NCI-H524 (cell line): Measurements from ENCODE around the gene PROS1.

ENCODE experiments used
- DNase-seq, 2 experiments: peaks; one replicate each; lab custom pipeline; 2025; lab: John Stamatoyannopoulos, UW

Gene PROS1

DNA sequence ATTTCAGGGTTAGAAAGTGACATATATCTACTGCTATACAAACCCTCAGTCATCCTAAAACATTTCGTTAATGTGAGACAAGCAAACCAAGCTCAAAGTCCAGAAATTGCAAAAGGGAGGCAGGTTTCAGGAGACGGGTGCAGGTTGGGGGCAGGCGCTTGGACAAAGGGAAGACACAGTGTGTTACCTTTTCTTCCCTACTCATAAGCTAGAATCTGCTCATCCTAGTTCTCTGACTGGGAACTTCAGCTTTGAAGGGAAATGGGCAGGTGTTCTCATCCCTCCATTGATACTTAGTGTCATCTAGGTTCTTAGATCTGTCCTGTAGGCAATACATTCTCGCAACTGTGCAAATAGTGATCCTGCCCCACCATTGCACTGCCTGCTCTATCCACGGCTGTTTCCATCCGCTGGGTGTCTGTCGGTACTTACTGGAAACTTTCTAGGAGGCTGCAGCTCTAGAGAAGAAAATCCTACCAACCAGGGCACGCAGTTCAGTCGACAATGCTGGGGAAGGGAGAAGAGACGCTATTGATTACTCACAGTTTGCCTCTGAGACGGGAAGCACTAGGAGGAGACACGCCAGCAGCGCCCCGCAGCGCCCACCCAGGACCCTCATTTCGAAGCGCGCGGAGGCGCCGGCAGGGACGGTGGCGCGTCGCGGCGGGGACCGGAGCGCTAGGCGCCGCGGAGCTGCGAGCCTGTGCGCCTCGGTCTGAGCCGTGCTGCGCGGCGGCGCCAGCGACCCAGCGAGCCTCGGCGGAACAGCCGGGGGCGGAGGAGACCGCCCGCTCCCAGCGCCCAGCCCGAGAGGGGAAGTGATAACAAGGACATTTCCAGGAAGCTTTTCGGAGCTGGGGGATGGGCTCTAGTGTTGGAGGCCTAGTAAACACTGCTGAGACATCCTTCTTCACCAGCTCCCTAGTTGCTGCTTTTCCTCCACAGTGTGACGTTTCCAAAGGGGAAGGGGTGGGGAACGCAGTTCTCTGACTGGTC, at the start of gene PROS1:
TSS of gene PROS1 (minus strand) at position 766 of the 996 bp plus-strand sequence. CDS start at position 619, 147 bp downstream.
- peak; percentile 76 to 86 for DNase-seq

DNA sequence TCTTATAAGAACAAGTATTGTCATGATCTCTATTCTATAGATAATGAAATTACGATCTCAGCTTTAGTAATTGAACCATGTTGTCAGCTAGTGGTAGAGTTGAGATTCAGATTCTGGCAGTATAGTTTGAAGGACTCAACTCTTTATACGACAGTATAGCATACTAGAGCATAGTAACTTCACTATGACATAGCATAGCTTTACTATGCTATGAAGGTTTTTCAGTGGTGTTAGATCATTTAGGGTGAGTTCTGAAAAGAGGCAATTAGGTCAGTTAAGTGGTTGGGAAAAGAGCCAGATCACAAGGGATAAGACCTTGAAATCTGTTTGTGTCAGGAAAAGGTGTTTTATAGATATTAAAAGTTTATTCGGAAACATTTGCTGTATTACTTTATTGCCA, 46.6 kb upstream of the PROS1 start:
- no peak for DNase-seq

GRCh38 chr3:94019659-94020058, 46.0 kb upstream of the PROS1 start:
- peak in 1 of 2 experiments; percentile 5 for DNase-seq

DNA sequence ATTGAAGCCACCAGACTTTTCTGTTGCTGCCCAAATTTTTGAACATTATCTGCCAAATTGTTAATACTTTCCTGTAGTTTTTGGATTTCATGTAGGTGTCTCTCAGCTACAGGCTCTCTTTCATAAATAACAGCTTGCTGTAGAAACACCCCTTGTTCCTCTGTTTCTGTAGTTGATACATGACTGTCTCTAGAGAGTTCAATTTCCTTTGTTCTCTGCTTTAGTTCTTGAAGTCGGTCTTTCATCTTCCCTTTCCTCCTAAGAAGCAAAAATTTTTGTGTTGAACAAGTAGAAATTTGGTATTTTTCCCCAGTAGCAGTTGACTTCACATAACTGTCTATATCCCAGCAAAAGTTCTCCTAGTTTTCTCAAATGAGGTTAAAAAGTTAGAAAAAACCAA, 41.3 kb upstream of the PROS1 start:
- DNase-seq, result no peak

GRCh38 chr3:94012185-94012584, 38.5 kb upstream of the PROS1 start:
- DNase-seq, result no peak

GRCh38 chr3:94011233-94011711, 37.6 kb upstream of the PROS1 start:
- no peak for DNase-seq

- no peak for DNase-seq
Measured at GRCh38 chr3:94009608-94010007, 35.9 kb upstream of the PROS1 start.

GRCh38 chr3:94008253-94008652, 34.6 kb upstream of the PROS1 start:
- no peak for DNase-seq

DNA sequence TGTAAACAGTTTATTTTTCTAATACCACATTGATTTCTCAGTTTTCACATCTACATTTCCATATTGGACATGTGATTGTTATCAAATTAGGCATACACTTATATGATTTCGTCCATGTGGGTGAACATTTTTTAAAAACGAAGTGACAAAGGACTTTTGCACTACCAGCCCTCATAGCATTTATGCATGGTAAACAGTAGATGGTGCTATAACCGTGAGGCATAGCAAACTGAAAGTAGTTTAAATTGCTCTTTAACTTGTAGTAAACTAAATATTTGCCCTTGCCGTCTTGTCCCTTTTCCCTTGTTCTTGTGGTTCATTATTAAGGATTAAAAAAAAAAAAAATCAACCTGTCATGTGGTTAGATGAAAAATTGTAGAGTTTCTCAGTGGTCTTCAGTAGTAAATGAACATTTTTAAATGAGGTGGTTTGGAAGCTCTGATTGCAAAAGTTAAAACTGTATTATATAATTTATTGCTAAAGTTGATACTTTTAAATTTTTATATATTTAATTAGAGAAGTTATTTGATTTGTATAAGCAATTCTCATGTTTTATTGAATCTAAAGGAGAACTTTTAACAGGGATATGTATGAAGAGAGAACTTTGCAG, 30.7 kb upstream of the PROS1 start:
- peak in 1 of 2 experiments; percentile 57 for DNase-seq

DNA sequence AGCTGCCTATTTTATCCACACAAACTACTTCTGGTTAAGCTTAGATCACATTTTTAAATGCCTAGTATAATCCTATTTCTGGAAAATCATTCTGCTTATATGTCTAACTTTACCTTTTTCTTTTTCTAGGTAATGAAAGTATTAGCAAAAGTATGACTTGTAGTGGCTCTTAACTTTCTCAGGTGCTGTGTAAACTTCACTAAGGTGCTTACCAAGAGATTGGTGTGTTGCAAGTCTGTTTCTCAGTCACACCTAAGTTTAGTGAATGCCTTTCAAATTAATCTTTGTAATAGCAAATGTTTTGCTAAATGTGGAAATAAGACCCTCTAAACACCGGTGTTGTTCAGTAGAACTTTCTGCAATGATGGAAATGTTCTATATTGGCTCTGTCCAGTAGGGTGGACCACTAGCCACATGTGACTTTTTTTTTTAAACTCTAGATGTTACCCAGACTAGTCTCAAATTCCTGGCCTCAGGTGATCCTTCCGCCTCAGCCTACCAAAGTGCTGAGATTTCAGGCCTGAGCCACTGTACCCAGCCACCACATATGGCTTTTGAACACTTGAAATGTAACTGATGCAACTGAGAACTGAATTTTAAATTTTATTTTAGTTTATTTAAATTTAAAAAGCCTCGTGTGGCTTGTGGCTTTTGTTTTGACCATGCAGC, 28.3 kb upstream of the PROS1 start:
- no peak for DNase-seq

- no peak for DNase-seq
Measured at GRCh38 chr3:94001191-94001590, 27.5 kb upstream of the PROS1 start.

- DNase-seq, result no peak
Measured at GRCh38 chr3:93994056-93994455, 20.4 kb upstream of the PROS1 start.

GRCh38 chr3:93992207-93992606, 18.5 kb upstream of the PROS1 start:
- no peak for DNase-seq

DNA sequence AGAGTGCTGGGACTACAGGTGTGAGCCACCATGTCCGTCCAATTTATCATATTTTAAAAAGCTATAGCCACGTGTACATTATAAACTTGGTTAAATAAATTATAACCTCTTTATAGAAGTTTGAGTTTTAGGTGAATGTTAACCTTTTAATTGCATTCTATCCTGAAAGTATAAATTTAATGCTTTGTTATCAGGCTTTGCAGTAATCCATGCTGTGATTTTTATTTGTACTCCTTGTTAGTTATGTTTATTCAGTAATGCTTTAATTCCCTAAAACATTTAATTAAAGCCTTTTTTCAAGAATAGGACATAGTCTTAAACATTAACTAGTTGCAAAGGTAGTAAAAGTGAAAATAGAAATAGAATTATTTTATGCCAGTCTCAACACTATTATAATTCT, 17.9 kb upstream of the PROS1 start:
- DNase-seq, result no peak

DNA sequence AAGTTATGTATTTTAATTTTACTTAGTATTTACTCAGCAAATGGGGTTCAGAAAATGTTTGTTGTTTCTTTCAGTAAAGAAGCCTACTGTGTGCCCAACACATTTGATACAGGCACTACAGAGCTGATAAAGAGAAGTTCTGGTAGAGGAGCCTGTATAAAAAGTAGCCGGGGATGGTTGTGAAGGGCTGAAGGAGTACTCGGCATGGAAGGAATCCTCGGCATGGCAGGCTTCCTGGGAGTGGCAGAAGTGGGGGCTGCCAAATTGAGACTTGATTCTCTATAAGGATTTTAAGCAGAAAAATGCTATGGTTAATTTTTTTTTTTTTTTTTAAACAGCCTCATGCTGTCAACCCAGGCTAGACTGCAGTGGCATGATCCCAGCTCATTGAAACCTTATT, 15.5 kb upstream of the PROS1 start:
- DNase-seq, result no peak

GRCh38 chr3:93988764-93989163, 15.1 kb upstream of the PROS1 start:
- no peak for DNase-seq

GRCh38 chr3:93988283-93988682, 14.6 kb upstream of the PROS1 start:
- DNase-seq, result no peak

- no peak for DNase-seq
Measured at GRCh38 chr3:93984618-93985017, 10.9 kb upstream of the PROS1 start.

- no peak for DNase-seq
Measured at GRCh38 chr3:93983408-93983807, 9.7 kb upstream of the PROS1 start.

DNA sequence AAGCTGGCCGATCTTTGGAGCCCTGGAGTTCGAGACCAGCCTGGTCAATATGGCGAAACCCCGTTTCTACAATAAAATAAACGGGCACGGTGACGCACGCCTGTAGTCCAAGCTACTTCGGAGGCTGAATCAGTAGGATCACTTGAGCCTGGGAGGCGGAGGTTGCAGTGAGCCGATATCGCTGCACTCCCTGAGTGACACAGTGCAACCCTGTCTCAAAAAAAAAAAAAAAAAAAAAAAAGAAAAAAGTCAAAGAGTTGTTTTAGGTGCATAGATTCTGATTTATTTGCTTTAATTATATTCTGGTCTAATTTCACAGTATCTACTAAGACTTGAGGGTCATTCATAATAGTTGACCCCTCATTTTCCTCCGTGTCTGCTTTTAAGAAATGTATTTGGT, 8.0 kb upstream of the PROS1 start:
- DNase-seq, result no peak

- DNase-seq, result peak; percentile 99 to 100
Measured at GRCh38 chr3:93979850-93980676, 6.4 kb upstream of the PROS1 start, which contains the start of gene ARL13B. ARL13B (plus strand) TSS chr3:93980155; CDS start chr3:93980424, 269 bp downstream.
